Panc1 (cell line): ENCODE results near the gene RELA.

Experiments used
- POLR2AphosphoS5 ChIP-seq: IDR thresholded peaks from 2 replicates; pipeline ENCODE4 v1.6.1; 2012; ENCODE audit warnings: mild to moderate bottlenecking, low read depth, low read length, moderate library complexity
- SIN3A ChIP-seq: IDR thresholded peaks from 2 replicates; pipeline ENCODE4 v1.6.1; 2012; ENCODE audit warnings: low read depth, mild to moderate bottlenecking, low read length, moderate library complexity, borderline replicate concordance; ENCODE audit not compliant: insufficient read depth
- TF ChIP-seq, protein P1 (sequence below): fragments of 450-650 bp; IDR thresholded peaks from 2 replicates; pipeline ENCODE4 v1.5.1; 2017; ENCODE audit warnings: mild to moderate bottlenecking
- TF ChIP-seq, protein P2 (sequence below), 2 experiments: IDR thresholded peaks; 2 replicates each; pipeline ENCODE4 v1.6.1; 2011 to 2012; ENCODE audit warnings: low read depth in 2 of 2, control low read depth in 1 of 2, low read length in 1 of 2, mild to moderate bottlenecking in 1 of 2, moderate library complexity in 1 of 2; ENCODE audit not compliant: insufficient read depth in 1 of 2

DNA sequence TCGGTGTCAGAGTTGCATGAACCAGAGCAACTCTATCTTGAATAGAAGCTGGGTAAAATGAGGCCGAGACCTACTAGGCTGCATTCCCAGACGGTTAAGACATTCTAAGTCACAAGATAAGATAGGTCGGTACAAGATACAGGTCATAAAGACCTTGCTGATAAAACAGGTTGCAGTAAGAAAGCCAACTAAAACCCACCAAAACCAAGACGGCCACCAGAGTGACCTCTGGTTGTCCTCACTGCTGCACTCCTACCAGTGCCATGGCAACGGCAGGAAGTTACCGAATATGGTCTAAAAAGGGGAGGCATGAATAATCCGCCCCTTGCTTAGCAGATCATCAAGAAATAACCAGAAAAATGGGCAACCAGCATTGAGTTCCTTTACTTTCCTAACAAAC is 46.9 kb upstream of the RELA start:
- TF ChIP-seq, protein P1, sequence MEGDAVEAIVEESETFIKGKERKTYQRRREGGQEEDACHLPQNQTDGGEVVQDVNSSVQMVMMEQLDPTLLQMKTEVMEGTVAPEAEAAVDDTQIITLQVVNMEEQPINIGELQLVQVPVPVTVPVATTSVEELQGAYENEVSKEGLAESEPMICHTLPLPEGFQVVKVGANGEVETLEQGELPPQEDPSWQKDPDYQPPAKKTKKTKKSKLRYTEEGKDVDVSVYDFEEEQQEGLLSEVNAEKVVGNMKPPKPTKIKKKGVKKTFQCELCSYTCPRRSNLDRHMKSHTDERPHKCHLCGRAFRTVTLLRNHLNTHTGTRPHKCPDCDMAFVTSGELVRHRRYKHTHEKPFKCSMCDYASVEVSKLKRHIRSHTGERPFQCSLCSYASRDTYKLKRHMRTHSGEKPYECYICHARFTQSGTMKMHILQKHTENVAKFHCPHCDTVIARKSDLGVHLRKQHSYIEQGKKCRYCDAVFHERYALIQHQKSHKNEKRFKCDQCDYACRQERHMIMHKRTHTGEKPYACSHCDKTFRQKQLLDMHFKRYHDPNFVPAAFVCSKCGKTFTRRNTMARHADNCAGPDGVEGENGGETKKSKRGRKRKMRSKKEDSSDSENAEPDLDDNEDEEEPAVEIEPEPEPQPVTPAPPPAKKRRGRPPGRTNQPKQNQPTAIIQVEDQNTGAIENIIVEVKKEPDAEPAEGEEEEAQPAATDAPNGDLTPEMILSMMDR, result no peak
- TF ChIP-seq POLR2AphosphoS5 (no peak), SIN3A (no peak)
- TF ChIP-seq, protein P2, sequence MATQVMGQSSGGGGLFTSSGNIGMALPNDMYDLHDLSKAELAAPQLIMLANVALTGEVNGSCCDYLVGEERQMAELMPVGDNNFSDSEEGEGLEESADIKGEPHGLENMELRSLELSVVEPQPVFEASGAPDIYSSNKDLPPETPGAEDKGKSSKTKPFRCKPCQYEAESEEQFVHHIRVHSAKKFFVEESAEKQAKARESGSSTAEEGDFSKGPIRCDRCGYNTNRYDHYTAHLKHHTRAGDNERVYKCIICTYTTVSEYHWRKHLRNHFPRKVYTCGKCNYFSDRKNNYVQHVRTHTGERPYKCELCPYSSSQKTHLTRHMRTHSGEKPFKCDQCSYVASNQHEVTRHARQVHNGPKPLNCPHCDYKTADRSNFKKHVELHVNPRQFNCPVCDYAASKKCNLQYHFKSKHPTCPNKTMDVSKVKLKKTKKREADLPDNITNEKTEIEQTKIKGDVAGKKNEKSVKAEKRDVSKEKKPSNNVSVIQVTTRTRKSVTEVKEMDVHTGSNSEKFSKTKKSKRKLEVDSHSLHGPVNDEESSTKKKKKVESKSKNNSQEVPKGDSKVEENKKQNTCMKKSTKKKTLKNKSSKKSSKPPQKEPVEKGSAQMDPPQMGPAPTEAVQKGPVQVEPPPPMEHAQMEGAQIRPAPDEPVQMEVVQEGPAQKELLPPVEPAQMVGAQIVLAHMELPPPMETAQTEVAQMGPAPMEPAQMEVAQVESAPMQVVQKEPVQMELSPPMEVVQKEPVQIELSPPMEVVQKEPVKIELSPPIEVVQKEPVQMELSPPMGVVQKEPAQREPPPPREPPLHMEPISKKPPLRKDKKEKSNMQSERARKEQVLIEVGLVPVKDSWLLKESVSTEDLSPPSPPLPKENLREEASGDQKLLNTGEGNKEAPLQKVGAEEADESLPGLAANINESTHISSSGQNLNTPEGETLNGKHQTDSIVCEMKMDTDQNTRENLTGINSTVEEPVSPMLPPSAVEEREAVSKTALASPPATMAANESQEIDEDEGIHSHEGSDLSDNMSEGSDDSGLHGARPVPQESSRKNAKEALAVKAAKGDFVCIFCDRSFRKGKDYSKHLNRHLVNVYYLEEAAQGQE (IDR thresholded peaks at IDR 0.05; ENCODE audit: insufficient read depth in 1 of 2, low read depth in 2 of 2, low read length in 1 of 2), result no peak
